Cortex of kidney (tissue), 1 donor: Measurements from ENCODE around the gene MPP2.
"Not testable (repeated sequence)": the region's sequence is repeated elsewhere in the genome, so short reads cannot be mapped to it uniquely, and the experiment has no call there.

Experiments
- DNase-seq: peaks from one replicate; lab custom pipeline; 2025; lab: John Stamatoyannopoulos, UW

The MPP2 gene

DNA sequence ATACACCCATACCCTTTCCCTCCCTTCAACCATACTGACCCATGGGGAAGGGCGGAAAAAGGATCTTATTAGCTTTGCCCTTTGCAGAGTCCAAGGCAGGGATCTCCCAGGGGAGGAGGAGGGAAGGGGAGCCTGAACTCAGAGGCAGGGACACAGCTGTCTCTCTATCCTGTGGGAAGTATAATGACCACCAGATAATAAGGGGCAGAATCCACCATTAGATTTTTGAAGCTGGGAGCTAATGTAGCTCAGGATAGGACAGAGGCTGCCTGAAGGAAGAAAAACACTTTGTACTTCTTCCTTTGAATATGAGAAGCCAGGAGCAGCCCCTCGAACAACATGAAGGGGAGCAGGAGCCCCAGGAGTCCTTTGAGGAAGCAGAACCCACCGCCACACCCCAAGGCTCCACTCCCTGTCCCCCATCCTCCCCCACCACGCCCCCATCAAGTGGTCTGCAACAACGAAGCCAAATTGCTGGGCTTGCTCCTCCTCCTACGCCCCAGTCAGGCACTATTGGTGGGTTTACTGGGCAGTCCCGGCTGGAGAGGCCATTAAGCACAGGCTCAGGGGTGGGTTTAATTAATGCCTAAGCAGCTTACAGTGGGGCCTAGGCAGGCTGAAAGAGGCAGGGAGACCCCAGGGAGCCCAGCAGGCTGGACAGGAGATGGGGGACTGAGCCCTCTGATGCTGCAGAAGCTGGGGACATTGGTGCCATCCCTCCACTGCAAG, 5.3 kb downstream of the MPP2 start:
- no peak for DNase-seq

DNA sequence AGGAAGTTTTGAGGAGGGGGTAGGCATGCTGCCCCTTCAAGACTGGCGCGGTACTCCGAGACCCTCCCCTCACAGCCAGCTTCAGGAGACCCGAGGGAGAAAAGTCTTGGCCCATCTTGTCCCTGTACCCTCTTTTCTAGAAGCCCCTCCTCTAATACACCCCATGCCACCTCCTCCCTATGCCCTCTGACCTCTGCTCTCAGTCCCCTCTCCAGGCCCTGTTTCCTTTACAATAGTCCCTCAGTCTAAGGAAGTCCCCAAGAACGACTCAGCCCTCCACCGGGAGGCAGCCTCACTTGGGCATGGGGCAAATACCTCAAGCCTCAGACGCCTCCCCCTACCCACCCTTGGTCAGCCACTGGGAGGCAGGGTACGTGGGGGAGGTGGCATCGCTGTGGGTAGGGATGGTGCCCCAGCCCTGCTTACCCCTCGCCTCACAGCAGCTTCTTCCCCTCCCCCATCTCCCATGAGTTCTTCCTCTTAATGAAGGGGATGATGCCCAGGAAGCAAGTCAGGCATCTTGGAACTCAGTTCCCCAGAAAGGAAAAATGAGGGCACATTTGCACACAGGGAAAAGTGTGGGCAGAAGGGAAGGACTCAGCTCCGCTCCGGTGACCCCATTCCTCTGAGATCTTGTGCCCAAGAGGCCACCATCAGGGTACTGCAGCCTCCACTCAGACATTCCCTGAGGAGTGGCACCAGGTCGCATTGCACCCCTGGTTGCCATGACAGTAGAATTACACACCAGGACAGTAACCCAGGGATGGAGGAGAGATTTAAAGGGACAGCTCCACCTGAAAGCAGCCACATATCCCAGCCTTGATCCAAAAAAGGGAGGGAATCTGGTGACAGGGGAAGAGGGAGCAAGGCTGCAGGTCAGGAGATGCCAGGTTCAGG, 6.2 kb downstream of the MPP2 start:
- DNase-seq = no peak

DNA sequence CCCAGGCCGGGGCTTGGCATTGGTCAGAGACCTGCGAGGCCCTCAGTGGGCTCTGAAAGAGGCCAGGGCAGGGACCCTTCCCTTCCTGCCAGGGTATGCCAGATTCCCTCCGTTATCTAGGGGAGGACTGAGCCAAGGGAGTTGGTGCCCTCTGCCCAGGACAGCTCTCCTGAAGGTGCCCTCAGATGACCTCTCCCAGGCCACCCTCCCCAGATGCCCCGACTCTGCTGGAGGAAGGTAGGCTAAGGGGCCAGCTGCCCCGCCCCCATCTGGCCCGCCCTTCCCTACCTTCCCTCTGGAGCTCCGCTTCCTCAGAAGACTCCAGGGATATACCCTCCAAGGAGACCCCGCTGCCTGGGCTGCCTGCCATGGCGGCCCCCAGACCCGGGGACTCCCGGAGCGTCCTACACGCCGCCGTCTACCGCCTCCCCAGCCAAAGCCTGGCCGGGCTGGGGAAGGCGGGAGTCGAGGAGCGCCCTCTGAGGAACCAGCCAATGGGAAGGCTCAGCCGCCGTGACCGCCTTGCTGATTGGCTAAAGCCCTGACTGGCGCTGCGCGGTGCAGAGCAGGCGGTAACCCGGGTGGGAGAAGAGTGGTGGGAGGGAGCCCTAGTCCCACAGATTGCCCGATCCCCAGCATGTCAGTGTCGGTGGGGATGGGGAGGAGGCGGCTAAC, 7.0 kb downstream of the MPP2 start:
- no peak for DNase-seq

DNA sequence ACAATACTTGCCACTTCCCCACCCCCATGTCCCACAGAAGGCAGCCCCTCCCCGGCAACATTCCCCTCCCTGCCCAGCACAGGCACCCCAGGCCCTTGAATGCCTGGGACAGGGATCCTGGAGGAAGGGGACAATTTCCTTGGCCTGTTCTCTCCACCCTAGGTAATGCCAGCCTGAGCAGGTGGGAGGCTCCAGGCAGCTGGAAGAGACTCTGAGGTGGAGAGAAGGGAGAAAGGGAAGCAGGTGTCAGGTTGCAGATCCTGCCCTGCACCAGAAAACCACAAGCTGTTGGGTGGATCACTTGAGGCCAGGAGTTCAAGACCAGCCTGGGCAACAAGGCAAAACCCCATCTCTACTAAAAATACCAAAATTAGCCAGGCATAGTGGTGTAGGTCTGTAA, 8.9 kb downstream of the MPP2 start:
- DNase-seq = no peak

DNA sequence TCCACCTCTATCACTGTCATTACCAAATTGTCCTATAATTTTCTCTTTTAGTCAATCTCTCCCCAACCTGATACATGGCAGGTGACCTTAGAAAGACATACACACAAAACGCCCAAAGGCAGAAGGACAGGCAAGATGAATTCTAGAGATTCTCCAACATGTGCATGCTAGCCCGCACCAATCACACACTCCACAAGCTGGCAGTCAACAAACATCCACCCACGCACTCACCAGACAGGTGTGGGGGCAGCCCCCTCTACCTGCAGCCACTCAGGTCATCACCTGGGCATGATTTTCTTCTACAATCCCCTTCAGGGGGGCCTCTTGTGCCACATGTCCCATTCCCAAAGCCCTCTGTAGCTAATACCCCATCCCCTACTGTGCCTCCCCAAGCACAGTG, 9.5 kb downstream of the MPP2 start:
- no peak for DNase-seq

DNA sequence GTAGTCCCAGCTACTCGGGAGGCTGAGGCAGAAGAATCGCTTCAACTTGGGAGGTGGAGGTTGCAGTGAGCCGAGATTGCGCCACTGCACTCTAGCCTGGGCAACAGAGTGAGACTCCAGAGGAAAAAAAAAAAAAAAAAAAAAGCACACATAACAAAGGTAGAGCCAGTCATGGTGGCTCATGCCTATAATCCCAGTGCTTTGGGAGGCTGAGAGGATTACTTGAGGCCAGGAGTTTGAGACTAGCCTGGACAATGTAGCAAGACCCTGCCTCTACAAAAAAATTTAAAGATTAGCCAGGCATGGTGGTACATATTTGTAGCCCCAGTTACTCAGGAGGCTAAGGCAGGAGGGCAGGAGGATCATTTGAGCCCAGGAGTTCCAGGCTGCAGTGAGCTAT, 12.8 kb downstream of the MPP2 start:
- not testable (repeated sequence) for DNase-seq

DNA sequence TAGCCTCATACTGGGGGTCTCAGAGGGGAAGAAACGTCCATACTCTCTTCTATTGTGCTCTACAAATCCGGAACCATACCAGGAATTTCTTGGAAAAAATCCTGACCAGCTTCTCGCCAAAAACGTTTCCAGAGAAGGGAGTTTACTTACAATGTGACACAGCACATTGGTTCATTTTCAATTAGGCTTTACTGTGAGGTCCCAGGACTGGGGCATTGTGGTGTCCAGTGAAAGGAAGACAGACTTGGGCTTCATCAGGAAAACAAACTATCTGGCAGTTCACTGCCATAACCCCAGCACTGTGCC, 14.7 kb downstream of the MPP2 start:
- DNase-seq = no peak

DNA sequence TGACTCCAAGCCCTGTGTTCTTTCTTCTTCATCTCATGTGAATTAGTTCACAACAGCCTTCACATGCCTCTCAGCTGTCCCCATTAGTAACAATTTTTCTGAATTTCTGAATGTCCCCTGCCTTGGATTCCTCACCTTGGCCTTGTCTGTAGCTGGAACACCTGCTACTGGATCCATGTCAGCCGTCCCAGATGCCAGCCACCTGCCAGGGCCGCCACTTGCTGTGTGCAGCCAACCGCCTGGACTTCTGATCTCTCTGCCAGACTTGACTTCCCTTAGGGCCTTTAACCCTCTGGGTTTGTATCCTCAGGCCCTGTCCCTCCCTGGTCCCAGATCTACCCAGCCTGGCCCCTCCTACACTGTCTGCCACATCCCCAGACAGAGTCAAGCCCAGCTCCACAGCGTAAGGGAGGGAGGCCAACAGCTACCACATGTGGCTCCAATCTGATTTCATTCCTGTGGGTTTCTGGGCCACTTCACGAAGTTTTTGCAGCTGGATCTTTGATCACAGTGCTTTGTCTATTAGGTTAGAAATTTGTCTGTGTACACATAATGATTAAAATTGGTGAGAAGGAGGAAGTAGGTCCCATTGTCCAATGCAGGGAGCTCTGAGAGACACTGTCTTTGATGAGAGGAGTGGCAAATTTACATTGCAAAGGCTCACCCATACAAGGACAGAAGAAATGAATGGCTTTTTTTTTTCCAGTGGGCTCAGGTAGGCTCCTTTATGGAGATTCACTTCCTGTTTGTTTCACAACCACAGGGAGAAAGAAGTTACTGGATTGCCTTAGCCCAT, 15.3 kb downstream of the MPP2 start:
- DNase-seq = no peak

DNA sequence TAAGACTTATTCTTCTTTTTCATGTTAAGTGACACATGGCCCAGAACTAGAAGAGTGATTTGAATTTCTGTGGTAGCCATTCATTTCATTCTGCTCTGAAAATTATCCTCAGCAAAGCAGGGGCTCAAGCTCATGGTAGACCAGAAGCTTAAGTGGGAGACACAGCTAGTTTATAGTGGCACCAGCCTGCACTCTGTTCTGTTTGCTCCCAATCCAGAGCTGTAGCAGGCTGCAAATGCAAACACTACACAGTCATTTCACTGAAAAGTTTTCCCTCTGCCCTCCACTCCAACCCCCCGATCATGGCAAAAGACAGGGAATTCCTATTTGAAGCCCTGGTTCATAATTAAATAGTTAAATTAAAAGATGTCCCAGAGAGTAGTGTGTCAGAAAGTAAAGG, 17.1 kb downstream of the MPP2 start:
- DNase-seq = no peak

DNA sequence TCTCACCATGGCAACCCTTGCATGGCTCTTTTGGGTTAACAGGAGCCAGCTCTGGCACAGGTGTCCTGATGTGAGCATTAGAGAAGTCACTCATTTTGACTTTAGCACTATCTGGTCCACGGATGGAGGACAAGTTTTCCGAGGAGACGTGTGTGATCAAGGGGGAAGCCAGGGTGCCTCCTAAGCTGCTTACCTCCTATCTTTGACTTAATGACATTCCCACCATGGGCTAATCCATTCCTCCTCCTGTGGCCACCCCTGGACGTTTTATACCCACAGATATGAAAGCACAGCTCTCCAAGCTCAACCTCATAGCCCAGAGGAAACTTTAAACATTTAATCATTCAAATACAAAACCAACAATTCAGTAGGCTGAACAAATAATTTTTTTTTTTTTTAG, 18.8 kb downstream of the MPP2 start:
- DNase-seq = no peak

DNA sequence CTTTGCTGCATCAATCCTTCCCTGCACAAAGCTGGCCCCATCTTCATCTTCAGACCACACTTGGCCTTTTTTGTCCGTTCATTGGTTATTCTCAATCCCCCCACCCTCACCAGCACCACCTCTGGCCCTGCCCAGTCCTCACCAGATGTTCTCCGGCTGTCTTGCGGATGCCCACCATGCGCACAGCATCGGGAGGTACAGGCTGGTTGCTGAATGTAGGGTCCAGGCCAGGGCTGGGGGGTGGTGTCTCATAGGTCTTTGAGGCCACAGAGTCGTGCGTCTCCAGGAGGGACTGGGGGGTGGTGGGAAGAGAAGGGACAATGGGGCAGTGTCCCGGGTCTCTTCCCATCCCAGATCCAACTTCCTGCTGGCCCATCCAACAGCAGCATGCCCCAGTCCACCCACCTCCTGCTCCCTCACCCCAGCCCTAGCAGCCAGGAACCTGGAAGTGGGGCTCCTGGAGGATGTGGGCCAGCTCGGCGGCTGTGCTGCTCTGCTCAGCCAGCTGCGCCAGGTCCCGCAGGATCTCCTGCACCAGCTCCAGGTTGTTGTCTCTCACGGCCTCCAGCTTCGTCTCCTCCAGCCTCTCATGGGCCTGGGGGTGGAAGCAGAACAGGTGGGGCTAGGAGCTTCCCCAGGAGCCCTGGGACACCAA, 24.4 kb downstream of the MPP2 start:
- no peak for DNase-seq

DNA sequence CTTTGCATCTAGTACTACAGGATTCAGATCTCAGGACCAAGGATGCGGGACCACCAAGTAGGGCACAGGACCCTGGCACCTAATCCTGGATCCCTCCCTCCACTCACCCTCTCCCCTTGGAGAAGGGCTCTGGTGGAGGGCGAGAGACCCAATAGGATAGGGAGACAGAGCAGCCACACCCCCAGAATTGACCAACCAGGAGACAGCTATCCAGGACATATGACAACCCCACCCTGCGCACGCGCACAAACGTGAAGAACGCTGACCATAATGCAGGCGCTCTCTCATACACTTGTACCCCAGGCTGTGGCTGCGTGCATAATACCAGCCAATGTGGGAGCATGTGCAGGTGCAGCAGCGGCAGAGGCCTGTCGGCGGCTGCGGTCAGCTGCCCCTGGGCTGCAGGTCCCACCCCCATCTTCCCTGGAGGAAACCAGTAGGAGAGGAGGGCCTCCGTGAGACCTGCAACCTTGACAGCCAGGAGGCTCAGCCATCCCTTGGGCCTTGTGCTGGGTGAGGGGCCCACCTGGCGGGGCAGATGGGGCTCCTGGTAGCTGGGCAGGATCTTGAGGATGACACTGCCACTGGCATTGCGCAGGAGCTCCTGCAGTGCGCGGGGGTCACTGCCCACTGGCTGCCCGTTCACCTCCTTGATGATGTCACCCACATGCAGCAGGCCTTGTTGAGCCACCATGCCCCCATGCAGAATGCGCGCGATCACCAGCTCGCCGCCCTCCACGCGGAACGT, 25.4 kb downstream of the MPP2 start:
- no peak for DNase-seq

DNA sequence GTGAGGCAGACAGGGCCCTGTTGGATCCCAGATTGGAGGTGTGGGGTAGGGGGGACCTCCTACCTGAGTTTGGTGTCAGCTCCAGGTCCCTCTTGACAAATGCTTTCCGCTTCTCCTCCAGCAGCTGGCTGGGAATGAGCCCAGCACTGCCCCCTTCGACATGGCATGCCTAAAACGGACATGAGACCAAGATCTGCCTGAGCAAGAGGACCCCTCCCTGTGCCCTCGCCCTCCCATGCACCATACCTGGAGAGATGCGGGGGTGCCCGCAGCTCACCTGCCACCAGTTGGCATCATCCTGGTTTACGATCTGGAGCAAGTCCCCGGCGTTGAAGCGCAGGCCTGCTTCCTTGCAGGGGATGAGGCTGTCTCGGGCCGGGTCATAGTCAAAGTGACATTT, 26.2 kb downstream of the MPP2 start:
- no peak for DNase-seq

DNA sequence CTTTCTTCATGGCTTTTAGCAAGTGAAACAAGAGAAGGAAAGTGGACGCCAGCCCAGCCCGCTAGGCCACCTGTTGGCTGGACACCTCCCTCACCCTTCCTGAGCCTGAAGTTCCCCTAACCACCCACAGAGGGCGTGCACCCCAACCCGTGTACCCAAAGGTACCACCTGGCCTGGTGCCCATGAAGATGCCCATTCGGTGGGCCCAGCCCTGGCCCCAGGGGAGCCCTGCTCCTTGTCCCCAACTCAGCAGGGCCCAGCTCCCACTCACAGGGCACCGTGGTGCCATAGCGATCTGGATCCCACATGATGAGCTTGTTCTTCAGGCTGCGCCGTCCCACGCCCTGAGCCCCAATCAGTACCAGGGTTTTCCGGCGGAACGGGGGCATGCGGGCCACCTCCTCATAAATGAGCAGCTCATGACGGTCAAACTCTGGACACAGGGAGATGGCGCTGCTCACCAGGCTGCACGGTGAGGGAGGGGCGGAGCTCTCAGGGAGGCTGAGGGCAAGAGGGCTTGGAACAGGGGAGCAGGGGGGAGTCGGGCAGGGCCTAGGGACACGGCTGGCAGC, 26.8 kb downstream of the MPP2 start:
- DNase-seq = no peak

DNA sequence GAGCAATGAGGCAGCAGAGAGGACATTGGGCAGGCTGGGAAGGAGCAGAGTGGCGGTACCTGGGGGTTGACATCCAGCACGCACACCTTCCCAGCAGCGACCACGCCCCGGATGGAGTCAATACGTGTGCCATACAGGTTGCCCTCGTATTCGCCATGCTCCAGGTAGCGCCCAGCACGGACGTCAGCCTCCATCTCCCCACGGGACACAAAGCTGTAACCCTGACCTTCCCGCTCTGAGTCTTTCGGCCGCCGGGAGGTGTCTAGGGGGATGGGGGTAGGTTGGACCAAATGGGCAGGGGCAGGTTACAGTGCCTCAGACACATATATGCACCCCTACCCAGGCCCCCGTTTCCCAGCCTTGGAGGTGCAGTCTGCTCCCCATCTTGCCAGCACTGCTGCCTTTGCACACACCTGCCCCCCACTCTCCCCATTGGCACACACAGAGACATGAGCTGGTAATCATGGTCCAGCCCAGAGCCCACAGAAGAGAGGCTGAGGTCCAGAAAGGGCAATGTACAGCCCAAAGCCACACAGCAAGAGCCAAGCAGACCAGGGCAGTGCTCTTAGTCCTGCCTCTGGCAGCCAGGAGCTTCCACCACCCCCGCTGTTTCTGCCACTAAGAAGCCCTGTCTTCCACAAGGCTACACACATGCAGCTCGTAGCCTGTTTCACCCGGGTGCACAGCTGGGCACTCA, 27.5 kb downstream of the MPP2 start:
- DNase-seq = no peak

DNA sequence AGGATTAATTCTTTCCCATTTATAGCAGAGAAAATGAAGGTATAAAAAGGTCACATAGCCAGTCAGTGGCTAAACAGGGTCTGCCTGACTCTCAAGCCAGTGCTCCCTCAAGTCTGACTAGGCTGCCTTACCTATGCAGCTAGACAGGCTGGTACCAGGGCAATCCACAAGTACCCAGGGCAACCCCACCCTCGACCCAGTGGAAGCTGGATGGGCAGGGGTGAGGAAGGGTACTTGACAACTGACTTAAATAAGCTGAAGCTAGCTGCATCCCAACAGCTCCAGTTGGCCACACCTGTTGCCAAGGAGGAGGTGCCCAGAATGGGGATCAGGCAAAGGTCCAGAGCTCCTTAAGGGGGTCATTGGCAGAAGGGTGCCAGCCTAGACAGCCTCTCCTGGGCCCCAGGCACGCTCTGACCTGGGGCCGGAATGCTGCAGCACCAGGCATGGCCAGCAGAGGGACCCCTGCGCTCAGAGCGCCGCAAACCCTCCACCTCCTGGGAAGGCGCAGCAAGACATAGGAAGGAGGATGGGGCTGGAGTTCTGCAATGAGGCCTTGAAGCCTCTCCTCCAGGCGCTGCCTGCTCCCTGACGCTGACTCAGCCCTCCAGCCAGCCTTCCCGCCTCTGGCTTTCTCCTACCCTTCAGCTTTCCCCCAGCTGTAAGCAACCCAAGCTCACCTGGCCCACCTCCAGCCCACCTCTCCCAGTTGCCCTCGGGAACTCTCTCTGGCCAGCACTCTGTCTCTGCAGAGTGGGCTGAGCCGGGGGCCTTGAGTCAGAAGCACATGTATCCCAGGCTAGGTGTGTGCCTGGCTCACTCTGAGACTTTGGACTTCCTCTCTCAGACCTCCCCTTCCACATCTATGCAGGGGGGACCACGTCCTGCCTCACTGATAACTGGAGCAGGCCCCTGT, 28.8 kb downstream of the MPP2 start:
- DNase-seq = no peak

DNA sequence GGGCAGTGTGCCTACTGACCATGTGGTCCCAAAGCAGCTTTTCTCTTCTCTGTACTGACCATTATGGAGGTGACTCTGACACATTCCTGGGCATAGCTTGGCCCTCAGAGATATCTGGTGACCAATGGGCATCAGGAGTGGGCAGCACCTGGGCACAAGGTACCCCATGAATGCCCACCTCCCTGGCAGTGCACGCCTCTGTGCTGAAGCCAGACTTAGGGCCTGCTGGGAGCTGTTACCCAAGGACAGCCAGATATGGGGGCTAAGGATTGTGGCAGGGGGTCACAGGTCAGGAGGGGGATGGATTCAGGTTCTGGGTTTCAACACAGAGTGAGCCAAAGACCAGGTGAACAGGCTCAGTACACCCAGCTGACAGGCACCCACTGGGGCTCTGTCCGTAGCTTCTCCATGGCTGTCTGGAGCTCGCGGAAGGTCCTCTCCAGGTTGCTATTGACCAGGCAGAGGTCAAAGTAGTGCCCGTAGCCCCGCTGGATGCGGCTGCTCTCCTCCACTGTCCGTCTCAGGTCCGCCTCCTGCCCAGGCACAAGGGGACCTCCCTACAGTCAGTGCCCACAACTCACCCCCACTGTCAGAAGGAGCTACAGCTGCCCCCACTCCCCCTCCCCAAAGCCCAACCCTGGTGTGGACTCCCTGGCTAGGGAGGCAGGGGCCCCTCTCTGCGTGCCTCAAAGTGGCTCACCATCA, 29.7 kb downstream of the MPP2 start:
- DNase-seq = no peak

DNA sequence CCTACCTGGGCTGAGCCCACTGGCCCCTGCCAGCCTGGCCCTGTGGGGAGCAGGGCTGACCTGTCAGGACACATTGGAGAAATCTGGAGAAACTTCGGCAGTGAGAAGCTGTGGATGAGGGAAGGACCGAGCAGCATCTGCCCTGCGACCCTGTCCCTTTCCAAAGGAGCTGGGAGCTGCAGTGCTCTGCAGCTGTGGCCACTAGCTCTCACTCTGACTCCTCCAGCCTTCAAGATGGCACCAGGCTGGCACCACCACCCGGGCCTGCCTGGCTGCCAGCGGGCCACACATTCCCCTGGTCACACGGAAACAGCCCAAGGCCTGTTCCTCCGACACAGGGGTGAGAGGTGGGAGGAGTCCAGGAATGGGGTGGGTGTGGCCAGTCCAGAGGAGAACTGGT, 30.3 kb downstream of the MPP2 start:
- no peak for DNase-seq
